HepG2 (cell line): ENCODE results near the gene NBEAL1. TPM values are rescaled to one million over a fixed set of nuclear protein-coding genes. Genes with fewer than 3 reads are reported as not detected.
"Not testable (repeated sequence)": the region's sequence is repeated elsewhere in the genome, so short reads cannot be mapped to it uniquely, and the experiment has no call there.

Source experiments
- ATAC-seq: fragments of 200-7000 bp; cut with Tn5 transposase; 3 replicates; pipeline ENCODE4 v1.9.1; 2020; ENCODE audit warnings: mild to moderate bottlenecking, moderate library complexity
- BruUV-seq: library from RNA; stranded (reverse); fragments of 400-500 nt; replicated peaks from 2 replicates; lab custom pipeline; 2021; lab: Mats Ljungman, UMichigan
- CTCF ChIA-PET: fragments of 300-600 bp; formaldehyde crosslinking; extraction: SDS; loops from one replicate; lab custom pipeline; 2021; ENCODE audit warnings: low total read pairs, inconsistent platforms, low intra/inter-chr PET ratio; lab: Yijun Ruan, JAX
- POLR2A ChIA-PET: fragments of 350-600 bp; sonication (Branson Sonifier 250); formaldehyde crosslinking; loops from one replicate; lab custom pipeline; 2020; ENCODE audit warnings: antibody characterized with exemption, inconsistent platforms; lab: Yijun Ruan, JAX
- DNase-seq: peaks from one replicate; pipeline ENCODE4 v3.0.0-alpha.2; 2015; ENCODE audit warnings: low spot score
- FAIRE-seq: peaks from 3 replicates; lab custom pipeline; 2011; peaks lifted over from hg19 to GRCh38; lab: Jason Lieb, UNC
- H2AFZ ChIP-seq: one replicate; pipeline ENCODE4 v1.6.1; 2011; ENCODE audit warnings: low read length, inconsistent platforms
- H3K27ac ChIP-seq: fragments of 300-600 bp; 3 replicates; pipeline ENCODE4 v1.8.0; 2011; ENCODE audit warnings: mixed run types, mild to moderate bottlenecking, mixed read lengths, low read length, inconsistent platforms; ENCODE audit not compliant: insufficient read depth; ENCODE audit errors: extremely low read length
- H3K27me3 ChIP-seq, 2 experiments: fragments of 200-600 bp in 1 of 2; 2 replicates in 1 of 2; 3 replicates in 1 of 2; pipeline versions ENCODE4 v1.6.0 to v1.8.0; 2011; ENCODE audit warnings: low read length in 2 of 2, mild to moderate bottlenecking in 2 of 2, moderate library complexity in 2 of 2, inconsistent platforms in 1 of 2; ENCODE audit not compliant: insufficient read depth in 2 of 2, control insufficient read depth in 1 of 2
- H3K36me3 ChIP-seq, 2 experiments: fragments of 200-600 bp in 1 of 2; replicated peaks in 1 of 2; 2 replicates in 1 of 2; 3 replicates in 1 of 2; pipeline versions ENCODE4 v1.5.1 to v1.8.0; 2011; ENCODE audit warnings: low read length in 2 of 2, inconsistent platforms in 1 of 2; ENCODE audit not compliant: insufficient read depth in 2 of 2, control insufficient read depth in 1 of 2
- H3K4me1 ChIP-seq: 2 replicates; pipeline ENCODE4 v1.5.1; 2012; ENCODE audit warnings: low read length, inconsistent platforms; ENCODE audit not compliant: insufficient read depth
- H3K4me2 ChIP-seq: 2 replicates; pipeline ENCODE4 v1.6.0; 2011; ENCODE audit warnings: low read depth, low read length, inconsistent platforms
- H3K4me3 ChIP-seq, 3 experiments: fragments of 200-600 bp in 1 of 3; sonication (generic), shearing (Covaris generic) in 1 of 3; replicated peaks in 1 of 3; 2 replicates each; pipeline ENCODE4 v1.5.1; 2011 to 2016; ENCODE audit warnings: low read length in 3 of 3, inconsistent platforms in 2 of 3, low read depth in 2 of 3, mild to moderate bottlenecking in 2 of 3, control low read depth in 1 of 3, mixed read lengths in 1 of 3; ENCODE audit not compliant: insufficient read depth in 1 of 3
- H3K79me2 ChIP-seq: one replicate; pipeline ENCODE4 v1.6.1; 2011; ENCODE audit warnings: low read length, inconsistent platforms; ENCODE audit not compliant: insufficient read depth
- H3K9ac ChIP-seq: 2 replicates; pipeline ENCODE4 v1.6.0; 2011; ENCODE audit warnings: mild to moderate bottlenecking, low read depth, low read length, inconsistent platforms; ENCODE audit not compliant: insufficient read depth
- H3K9me3 ChIP-seq: 2 replicates; pipeline ENCODE4 v1.5.1; 2012; ENCODE audit warnings: mild to moderate bottlenecking, low read length
- H4K20me1 ChIP-seq: 2 replicates; pipeline ENCODE4 v1.6.0; 2011; ENCODE audit warnings: inconsistent platforms, mild to moderate bottlenecking, low read length, moderate library complexity; ENCODE audit not compliant: insufficient read depth
- HMG20B ChIP-seq: conservative IDR thresholded peaks from 2 replicates; pipeline ENCODE4 v1.6.1; 2016; ENCODE audit warnings: missing genetic modification reagents, missing compliant biosample characterization
- ZNF501 ChIP-seq: sonication (generic); formaldehyde crosslinking; IDR thresholded peaks from 2 replicates; pipeline ENCODE4 v1.5.1; 2020; ENCODE audit warnings: mild to moderate bottlenecking, moderate library complexity, missing genetic modification reagents
- WGBS: methylation state at CpG from one replicate; pipeline ENCODE4 v1.1.6; 2017; ENCODE audit warnings: low lambda C conversion rate; 5-methylcytosine and 5-hydroxymethylcytosine counted together
- in situ Hi-C: cut with HindIII; loops from 2 replicates; pipeline ENCODE4 v1.10.0; 2017; ENCODE audit warnings: low pct_unique_long_range_greater_than_20kb; ENCODE audit not compliant: extremely low pct_ligation_motif_present
- intact Hi-C: fragments of 100-400 bp; cut with micrococcal nuclease; formaldehyde crosslinking; loops from one replicate; pipeline ENCODE4 v1.10.0; 2022; ENCODE audit not compliant: unreplicated experiment
- polyA plus RNA-seq, 8 experiments: library from polyadenylated mRNA; depleted of rRNA in 3 of 8; stranded (reverse) in 7 of 8; unstranded in 1 of 8; fragments of >200 nt; fragmentation: Illumina TruSeq in 4 of 8; extraction: Trizol in 4 of 8; gene quantifications; 2 replicates each; pipeline versions ENCODE4 v1.2.1 to v1.2.3, GENCODE V29; 2011 to 2016; ENCODE audit warnings: low read depth in 4 of 8, missing spikeins in 1 of 8, mixed read lengths in 1 of 8; ENCODE audit not compliant: insufficient read depth in 1 of 8
- total RNA-seq, 5 experiments: library from RNA; depleted of rRNA; stranded (reverse); fragments of >200 nt; fragmentation: Illumina TruSeq; extraction: Trizol; gene quantifications; 2 replicates each; pipeline ENCODE4 v1.2.3, GENCODE V29; 2016; ENCODE audit warnings: low read depth in 1 of 5

Gene NBEAL1
- total and polyA plus RNA-seq, 2 of the 13 experiments (the other 11 are each of a cell fraction or from before 2014, with no cell fraction given), result 6.4 to 15.7 TPM

DNA sequence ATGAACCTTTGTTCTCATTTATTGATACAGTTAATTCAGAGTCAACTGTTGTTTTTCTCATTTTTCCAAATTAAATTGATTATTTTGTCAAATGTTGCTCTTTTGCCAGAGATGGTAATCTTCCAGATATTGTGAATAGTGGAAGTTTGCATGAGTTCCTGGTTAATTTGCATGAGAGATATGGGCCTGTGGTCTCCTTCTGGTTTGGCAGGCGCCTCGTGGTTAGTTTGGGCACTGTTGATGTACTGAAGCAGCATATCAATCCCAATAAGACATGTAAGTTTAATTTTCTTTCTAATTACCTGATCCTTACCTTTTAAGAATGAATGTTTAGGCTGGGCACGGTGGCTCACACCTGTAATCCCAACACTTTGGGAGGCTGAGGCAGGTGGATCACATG, 232.0 kb downstream of the NBEAL1 start (continued):
- TF ChIP-seq ZNF501 (CRISPR knock-in tag), result no peak

DNA sequence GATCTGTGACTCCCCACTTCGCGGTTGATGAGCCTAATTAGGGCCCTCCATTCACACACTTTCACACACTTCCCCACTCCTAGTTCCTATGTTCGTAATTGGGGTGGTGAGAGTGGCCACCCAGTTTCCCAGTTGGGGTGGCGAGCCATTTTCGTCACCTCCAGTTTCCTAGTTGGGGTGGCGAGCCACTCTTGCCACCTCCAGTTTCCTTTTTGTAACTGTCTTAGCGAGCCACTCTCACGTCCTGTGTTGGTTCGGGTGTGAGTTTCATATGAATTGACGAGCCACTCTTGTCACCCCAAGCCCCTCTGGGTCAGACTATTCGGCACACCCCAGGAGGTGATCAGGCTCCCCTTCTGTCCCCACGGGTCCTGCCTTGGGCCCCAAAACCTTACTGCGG, 238.1 kb downstream of the NBEAL1 start:
- H3K4me2 ChIP-seq, result no peak overlapping the region
- no peak overlapping the region for H2AFZ ChIP-seq
- BruUV-seq, result no TSS peak
- no peak overlapping the region for H3K27ac ChIP-seq
- intact Hi-C loops, result no loop called here
- no peak overlapping the region for H3K9ac ChIP-seq
- no peaks in the 10 kb centered on the region for H3K4me1 ChIP-seq
- H3K4me3 ChIP-seq, result no peak overlapping the region
- peaks cover 14 to 60% of the 10 kb centered on the region in 2 experiments; a peak in 4 of 5 replicates for H3K36me3 ChIP-seq
- no peak for TF ChIP-seq HMG20B
- FAIRE-seq (no peak), ATAC-seq (no peak), DNase-seq (no peak)
- H3K27me3 ChIP-seq, result no peaks in the 10 kb centered on the region
- H4K20me1 ChIP-seq, result no peaks in the 10 kb centered on the region
- H3K9me3 ChIP-seq, result no peaks in the 10 kb centered on the region
- in situ Hi-C loops, result no loop called here
- POLR2A ChIA-PET, result no interaction called here
- 96% methylated on average over 13 of the region's 13 CpGs for WGBS
- CTCF ChIA-PET, result no interaction called here
- H3K79me2 ChIP-seq, result no peaks in the 10 kb centered on the region

DNA sequence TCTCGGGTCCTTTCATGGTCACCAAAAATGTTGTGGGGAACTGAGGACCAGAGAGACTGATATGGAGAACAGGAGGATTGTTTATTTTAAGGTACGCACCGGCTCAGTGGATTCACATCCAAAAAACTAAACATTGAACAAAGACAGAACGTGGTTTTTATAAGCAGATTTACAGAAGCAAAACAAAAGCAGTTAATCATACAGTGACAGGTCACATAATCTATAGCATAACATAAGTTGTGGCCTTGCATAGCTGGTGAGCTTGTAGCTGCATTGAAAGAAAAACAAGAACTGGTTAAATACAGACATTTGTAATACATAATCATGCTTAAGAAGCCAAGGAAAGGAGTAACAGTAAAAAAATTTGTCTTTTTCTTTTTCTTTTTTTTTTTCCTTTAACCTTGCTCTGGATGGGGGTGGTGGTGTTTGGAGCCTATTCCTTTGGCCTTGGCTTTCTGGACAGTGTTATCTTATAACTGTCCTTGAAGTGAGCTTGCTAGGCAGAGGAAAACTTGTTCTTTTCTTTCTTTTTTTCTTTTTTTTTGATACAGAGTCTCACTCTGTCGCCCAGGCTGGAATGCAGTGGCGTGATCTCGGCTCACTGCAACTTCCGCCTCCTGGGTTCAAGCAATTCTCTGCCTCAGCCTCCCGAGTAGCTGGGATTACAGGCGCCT, 238.9 kb downstream of the NBEAL1 start:
- H3K79me2 ChIP-seq, H3K4me1 ChIP-seq, CTCF ChIA-PET, H3K27ac ChIP-seq, H3K4me2 ChIP-seq, H3K9me3 ChIP-seq, DNase-seq, BruUV-seq, ATAC-seq, H4K20me1 ChIP-seq, H2AFZ ChIP-seq, intact Hi-C loops, H3K9ac ChIP-seq, FAIRE-seq, in situ Hi-C loops, H3K4me3 ChIP-seq, H3K27me3 ChIP-seq: not testable (repeated sequence)
- POLR2A ChIA-PET, result interaction anchor here (1.0 kb wide), 1 partner anchor 15 kb away, joined by 4 read pairs; the partner anchor contains the start of gene CYP20A1
- WGBS, result 98% methylated on average over 10 of the region's 10 CpGs
- peaks cover 18 to 61% of the 10 kb centered on the region in 2 experiments; a peak in 4 of 5 replicates for H3K36me3 ChIP-seq
